ENCODE data around the gene ABCF2. TPM values are rescaled to one million over a fixed set of nuclear protein-coding genes. Genes with fewer than 3 reads are reported as not detected.

ABCF2 gene
- total and polyA plus RNA-seq, 10 donors: 9.2 to 30.0 (median 27.0) TPM

DNA sequence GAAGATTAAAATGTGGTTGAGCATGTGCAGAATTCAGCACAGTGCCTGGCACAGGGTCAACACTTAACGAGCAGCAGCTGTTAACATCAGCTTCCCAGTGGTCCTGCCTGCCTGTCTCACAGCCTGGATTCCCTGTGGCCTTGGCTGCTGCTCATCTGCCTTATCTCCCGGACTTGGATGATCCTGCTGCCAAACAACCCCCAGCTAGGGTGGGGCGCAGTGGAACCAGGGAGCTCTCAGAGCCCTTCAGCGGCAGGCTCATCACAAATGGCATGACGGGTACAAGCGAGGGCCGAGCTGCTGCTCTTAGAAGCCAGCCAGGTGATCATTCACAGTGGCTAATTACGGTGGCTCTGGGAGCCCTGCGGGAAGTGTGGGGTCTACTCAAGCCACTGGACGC lies 34.5 kb upstream of the ABCF2 start:
- TF ChIP-seq, protein P1, sequence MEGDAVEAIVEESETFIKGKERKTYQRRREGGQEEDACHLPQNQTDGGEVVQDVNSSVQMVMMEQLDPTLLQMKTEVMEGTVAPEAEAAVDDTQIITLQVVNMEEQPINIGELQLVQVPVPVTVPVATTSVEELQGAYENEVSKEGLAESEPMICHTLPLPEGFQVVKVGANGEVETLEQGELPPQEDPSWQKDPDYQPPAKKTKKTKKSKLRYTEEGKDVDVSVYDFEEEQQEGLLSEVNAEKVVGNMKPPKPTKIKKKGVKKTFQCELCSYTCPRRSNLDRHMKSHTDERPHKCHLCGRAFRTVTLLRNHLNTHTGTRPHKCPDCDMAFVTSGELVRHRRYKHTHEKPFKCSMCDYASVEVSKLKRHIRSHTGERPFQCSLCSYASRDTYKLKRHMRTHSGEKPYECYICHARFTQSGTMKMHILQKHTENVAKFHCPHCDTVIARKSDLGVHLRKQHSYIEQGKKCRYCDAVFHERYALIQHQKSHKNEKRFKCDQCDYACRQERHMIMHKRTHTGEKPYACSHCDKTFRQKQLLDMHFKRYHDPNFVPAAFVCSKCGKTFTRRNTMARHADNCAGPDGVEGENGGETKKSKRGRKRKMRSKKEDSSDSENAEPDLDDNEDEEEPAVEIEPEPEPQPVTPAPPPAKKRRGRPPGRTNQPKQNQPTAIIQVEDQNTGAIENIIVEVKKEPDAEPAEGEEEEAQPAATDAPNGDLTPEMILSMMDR (IDR thresholded peaks at IDR 0.05 in 8 of 11, conservative IDR thresholded peaks at IDR 0.05 in 3 of 11): no peak
- intact Hi-C loops (cut with DNase I; ENCODE audit: low total_unique reads): no loop called here
- H3K4me1 ChIP-seq: no peaks in the 10 kb centered on the region
- WGBS, 5 donors: 63 to 92% (median 75%) methylated on average over 6 to 10 of the region's 10 CpGs
- no peak for DNase-seq
- no peak overlapping the region for H3K4me3 ChIP-seq
- H3K36me3 ChIP-seq: no peaks in the 10 kb centered on the region
- H3K9me3 ChIP-seq: no peaks in the 10 kb centered on the region
- peaks cover 0 to 22% (median 0%) of the 10 kb centered on the region in 7 donors for H3K27me3 ChIP-seq (replicated peaks in 1 of 7)
- H3K27ac ChIP-seq: no peak overlapping the region

GRCh38 chr7:151260883-151261282 lies 33.9 kb upstream of the ABCF2 start:
- TF ChIP-seq POLR2AphosphoS5 (IDR thresholded peaks at IDR 0.05) (no peak), POLR2A (IDR thresholded peaks at IDR 0.05) (no peak)
- TF ChIP-seq, protein P1 (IDR thresholded peaks at IDR 0.05 in 8 of 11, conservative IDR thresholded peaks at IDR 0.05 in 3 of 11): no peak
- intact Hi-C loops (cut with DNase I; ENCODE audit: low total_unique reads): no loop called here
- 82 to 97% (median 91%) methylated on average over 7 to 8 of the region's 8 CpGs for WGBS, 5 donors
- no peak overlapping the region for H3K4me3 ChIP-seq
- no peaks in the 10 kb centered on the region for H3K4me1 ChIP-seq
- peaks cover 0 to 25% (median 0%) of the 10 kb centered on the region in 7 donors for H3K27me3 ChIP-seq (replicated peaks in 1 of 7)
- no peaks in the 10 kb centered on the region for H3K36me3 ChIP-seq
- H3K27ac ChIP-seq: no peak overlapping the region
- no peaks in the 10 kb centered on the region for H3K9me3 ChIP-seq
- peak; percentile 51 for DNase-seq

GRCh38 chr7:151260471-151260870 lies 33.5 kb upstream of the ABCF2 start:
- Histone ChIP-seq H3K9me3 (no peaks in the 10 kb centered on the region), H3K4me1 (no peaks in the 10 kb centered on the region), H3K36me3 (no peaks in the 10 kb centered on the region), H3K27ac (no peak overlapping the region), H3K27me3 (replicated peaks in 1 of 7) (peaks cover 0 to 25% (median 0%) of the 10 kb centered on the region in 7 donors), H3K4me3 (no peak overlapping the region)
- DNase-seq: peak; percentile 27
- intact Hi-C loops (cut with DNase I; ENCODE audit: low total_unique reads): no loop called here
- no peak for TF ChIP-seq POLR2A (IDR thresholded peaks at IDR 0.05)
- no peak for TF ChIP-seq POLR2AphosphoS5 (IDR thresholded peaks at IDR 0.05)
- TF ChIP-seq, protein P1 (IDR thresholded peaks at IDR 0.05 in 8 of 11, conservative IDR thresholded peaks at IDR 0.05 in 3 of 11): no peak
- 87 to 95% (median 92%) methylated on average over 10 to 11 of the region's 11 CpGs for WGBS, 5 donors

DNA sequence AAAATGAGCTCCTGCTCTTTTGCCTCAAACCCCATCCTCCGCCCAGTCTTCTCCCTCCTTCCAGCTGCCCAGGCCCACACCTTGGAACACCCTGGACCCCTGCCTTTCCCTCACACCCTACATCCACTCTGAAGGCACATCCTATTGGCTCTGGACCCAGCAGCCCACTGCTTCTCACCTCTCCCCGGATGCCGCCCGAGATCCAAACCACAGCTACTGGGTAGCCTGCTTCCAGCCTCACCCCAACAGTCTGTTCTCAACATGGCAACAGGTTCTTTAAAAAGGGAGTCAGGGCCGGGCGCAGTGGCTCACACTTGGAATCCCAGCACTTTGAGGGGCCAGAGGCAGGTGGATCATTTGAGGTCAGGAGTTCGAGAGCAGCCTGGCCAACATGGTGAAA lies 31.0 kb upstream of the ABCF2 start:
- H3K27ac ChIP-seq: no peak overlapping the region
- peaks cover 0 to 47% (median 0%) of the 10 kb centered on the region in 7 donors for H3K27me3 ChIP-seq (replicated peaks in 1 of 7)
- no peaks in the 10 kb centered on the region for H3K9me3 ChIP-seq
- WGBS, 5 donors: 89 to 95% (median 93%) methylated on average over 7 of the region's 7 CpGs
- H3K4me1 ChIP-seq: peaks cover 0 to 4% (median under 1%) of the 10 kb centered on the region in 6 donors
- H3K4me3 ChIP-seq: no peak overlapping the region
- no peak for DNase-seq
- TF ChIP-seq POLR2A (IDR thresholded peaks at IDR 0.05): no peak
- TF ChIP-seq, protein P1 (IDR thresholded peaks at IDR 0.05 in 8 of 11, conservative IDR thresholded peaks at IDR 0.05 in 3 of 11): no peak
- no peak for TF ChIP-seq POLR2AphosphoS5 (IDR thresholded peaks at IDR 0.05)
- intact Hi-C loops (cut with DNase I; ENCODE audit: low total_unique reads): no loop called here
- no peaks in the 10 kb centered on the region for H3K36me3 ChIP-seq

Measured in spleen (tissue), 11 donors.